NCI-H128 (cell line): Measurements from ENCODE around the gene TUBGCP5.

ENCODE experiments used
- DNase-seq: peaks from one replicate; lab custom pipeline; 2025; ENCODE audit not compliant: unreplicated experiment; lab: John Stamatoyannopoulos, UW

Gene TUBGCP5

DNA sequence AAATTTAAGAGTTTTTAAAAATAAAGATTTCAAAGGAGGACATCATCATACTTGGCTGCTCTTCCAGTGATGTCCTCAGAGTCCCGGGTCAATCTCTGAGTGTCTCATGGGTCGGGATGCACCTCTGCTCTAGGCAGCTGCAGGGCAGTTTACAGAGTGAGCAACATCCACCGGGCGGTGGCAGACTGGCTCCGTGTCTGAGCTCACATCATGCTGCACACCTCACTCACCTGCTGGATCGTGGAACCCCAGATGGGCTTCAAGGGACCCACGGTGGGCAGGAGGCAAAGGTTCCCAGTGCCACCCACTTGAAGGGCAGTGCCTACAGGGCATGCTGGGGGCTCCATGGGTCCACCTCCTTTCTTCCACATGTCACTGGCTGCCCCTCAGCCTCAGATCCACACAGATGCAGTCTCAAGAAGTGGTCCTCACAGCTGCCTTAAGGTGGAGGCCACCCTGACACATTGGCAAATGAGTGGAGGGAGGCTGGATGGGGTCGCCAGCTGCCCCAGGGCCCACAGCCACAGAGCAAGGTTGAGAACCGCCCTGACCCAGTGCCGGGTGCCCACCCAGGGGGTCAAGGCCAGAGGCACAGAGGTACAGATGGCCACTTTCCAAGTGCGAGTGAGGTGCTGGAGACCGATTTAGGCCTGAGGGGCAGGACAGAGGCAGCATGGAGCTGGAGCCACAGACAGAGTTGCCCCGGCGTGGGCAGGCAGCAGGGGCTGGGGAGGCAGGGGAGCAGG lies 84.4 kb downstream of the TUBGCP5 start:
- no peak for DNase-seq

DNA sequence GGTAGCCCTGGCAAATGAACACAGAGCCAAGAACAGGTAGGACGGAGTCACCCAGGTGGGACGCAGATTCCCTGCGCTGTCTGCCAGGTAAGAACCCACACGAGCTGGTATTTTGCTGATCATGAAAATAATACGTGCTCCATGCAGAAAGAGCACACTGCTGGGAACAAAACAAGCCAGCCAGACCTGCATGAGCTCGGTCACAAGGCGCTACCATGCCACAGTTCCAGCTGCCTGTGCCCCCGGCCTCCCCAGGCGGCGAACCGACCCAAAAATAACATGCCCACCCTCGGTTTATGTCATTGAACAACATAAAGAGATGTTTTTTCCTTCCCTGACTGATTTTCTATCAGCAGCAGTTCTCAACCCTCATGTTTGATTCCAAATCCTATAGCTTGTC lies 85.0 kb downstream of the TUBGCP5 start:
- no peak for DNase-seq

DNA sequence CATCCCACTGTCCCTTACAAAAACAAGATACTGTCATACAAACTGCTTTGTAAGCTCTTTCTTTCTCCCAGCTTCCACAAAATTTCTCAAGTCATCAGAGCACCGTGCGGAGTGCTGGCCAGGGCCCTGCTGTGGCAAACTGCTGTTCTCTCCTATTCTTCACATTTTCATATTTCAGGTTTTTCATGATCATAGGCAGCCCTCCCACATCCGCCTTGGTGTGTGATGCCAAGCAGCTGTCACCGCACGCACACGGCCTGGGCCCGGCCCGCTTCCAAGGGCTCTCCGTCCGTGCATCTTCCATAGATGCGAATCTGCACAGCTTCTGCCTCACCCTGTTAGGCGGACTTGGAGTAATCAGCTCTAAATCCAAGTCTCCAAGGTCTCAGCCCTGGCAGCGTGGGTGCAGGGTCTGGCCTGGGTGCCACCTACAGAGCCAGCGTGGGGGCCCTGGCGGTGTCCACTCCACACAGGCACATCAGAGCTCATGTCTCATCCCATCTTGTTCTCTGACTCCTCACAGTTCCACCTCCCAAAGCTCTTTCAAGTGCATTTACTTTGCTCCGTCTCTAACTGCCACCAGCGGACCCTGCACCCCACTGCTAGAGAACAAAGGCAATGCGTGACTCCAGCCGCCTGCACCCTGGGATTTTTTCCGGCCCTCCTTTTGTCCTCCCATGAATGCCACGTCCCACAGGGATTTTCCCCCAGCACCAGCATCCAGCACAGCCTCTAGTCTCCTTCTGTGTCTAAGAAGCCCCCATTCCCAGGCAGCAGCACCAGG lies 86.4 kb downstream of the TUBGCP5 start:
- DNase-seq, result no peak

DNA sequence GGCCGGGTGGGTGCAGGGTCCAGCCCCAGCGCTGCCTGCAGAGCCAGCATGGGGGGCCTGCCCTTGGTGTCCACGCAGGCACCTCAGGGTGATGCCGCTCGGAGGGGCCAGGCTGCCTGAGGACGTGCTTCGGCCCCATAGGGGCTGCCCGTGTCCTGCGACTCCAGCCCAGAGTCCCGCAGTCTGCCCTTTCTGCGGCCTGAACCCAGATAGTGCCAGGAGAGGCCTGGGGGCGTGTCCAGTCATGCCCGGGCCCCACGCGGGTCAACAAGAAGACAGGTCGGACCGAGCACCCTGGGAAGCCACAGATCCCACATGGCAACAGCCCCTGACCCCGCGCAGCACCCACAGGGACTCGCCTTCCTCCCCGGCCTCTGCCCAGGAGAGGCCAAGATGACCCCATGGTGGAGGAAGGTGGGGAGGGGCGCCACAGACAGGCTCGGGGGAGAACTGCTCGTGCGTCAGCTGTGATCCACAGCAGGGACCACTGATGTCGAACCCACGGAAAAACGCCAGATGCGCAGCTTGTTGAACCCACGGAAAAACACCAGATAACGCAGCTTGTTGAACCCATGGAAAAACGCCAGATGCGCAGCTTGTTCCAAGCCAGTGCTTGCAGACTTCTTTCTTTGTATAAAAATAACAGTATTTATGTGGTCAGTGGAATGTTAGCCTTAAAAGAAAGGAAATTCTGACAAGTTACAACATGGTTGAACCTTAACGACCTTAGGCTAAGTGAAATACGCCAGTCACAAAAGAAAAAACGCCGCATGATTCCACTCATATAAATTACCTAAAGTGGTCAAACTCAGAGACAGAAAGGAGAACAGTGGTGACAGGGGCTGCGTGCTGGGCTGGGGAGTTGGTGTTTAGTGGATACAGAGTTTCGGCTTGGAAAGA lies 87.7 kb downstream of the TUBGCP5 start:
- no peak for DNase-seq

DNA sequence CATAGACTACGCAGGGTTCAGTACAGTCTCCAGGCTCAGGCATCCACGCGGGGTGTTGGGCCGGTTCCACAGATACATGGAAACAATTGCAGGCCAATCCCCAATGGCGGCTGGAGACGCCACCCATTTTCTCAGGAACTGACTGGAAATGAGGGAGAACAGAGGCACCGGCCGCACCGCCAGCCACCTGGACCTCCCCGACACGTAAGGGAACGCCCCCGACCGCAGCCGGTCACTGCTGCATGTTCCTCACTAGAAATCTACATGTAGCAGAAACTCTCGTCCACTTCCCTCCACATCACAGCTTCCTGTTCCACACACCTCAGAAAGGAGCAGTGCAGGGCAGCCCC lies 88.4 kb downstream of the TUBGCP5 start:
- DNase-seq, result no peak

DNA sequence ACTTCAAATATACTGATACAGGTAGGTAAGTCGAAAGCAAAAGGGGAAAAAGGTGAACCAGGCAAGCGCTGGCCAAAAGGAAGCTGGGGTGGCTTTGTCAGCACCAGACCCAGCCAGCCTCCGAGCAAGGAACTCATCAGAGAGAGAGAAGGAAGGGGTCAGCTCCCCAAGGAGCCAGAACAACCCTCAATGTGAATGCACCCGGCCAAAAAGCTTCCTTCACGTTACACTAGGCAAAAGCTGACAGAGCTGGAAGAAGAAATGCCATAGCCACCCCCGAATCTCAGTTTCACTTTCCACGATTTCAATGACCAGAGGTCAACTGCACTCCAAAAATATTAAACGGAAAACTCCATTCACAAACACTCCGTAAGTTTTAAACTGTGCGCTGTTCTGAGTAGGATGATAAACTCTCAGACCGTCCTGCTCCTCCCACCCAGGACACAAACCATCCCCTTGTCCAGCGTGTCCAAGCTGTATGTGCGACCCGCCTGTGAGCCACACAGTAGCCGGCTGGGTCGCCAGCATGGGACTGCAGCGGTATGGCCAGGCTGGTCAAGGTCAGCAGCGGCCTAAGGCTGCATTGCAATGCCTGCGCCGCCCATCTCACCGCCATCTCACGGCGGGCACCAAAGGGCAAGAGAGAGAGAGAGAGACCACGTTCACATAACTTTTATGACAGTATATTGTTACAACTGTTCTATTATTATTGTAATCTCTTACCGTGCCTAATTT lies 88.9 kb downstream of the TUBGCP5 start:
- DNase-seq, result no peak
